Inflammatory macrophage treated with lipopolysaccharide for 1 hour (primary cell): Measurements from ENCODE around the gene ISCU.
"Not testable (repeated sequence)": the region's sequence is repeated elsewhere in the genome, so short reads cannot be mapped to it uniquely, and the experiment has no call there.

ENCODE experiments used
- DNase-seq, 2 donors: peaks; one replicate each; pipeline ENCODE4 v3.0.0-alpha.2; 2020 to 2022

The ISCU gene

DNA sequence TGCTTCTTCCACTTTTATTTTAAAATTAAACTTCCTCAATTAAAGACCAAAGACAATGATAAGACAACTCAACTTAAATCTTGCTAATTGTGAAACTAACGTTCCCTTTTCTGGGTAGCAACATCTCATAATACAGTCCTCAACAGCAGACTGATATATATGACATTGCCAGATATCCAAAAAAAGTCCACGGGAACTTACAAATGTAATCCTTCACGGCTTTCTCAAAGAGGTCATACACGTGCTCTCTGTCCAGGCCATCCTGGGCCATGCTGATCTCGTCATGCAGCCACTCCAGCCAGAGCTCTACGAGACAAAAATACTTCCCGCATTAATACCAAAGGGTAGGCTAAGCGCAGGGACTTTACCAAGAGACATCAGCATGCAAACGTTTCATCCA, 14.7 kb upstream of the ISCU start:
- peak; percentile 61 to 75 for DNase-seq

DNA sequence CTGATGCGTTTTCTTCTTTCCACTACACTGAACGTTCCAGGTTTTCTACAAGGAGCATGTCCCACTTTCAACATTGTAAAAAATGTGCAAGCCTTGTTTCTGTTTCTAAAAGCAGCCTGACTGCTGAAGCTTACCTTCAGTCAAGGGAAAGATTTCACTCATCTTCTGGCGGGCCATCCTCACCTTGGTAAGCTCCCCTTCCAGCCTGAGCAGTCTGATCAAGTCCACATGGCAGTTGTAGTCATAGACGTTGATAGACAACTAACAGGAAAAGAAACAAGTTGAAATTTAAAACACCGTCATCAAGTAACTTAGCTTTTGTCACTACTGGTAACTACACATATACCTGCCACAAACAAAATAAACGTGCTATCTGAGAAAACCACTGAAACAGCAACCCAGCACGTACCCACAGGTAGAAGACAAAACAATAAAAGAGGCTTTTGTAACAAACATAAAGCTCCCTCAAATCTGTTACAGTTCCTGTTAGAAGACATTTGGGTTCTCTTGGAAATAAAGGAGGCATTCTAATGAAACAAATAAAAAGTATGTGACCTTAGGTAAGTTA, 13.4 kb upstream of the ISCU start:
- DNase-seq: no peak

DNA sequence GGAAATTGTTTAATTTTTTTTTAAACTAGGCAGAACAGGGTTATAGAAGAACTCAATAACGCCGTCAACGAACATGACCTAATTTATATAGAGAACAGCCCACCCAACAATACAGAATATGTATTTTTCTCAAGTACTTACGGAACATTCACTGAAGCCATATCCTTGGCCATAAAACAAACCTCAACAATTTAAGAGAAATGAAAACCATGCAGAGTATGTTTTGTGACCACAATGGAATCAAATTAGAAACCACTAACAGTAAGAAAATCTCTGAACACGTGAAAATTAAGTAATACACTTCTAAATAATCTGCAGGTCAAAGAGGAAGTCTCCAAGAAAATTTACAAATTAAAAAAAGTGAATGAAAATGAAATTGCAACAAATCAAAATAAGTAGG, 10.9 kb upstream of the ISCU start:
- no peak for DNase-seq

DNA sequence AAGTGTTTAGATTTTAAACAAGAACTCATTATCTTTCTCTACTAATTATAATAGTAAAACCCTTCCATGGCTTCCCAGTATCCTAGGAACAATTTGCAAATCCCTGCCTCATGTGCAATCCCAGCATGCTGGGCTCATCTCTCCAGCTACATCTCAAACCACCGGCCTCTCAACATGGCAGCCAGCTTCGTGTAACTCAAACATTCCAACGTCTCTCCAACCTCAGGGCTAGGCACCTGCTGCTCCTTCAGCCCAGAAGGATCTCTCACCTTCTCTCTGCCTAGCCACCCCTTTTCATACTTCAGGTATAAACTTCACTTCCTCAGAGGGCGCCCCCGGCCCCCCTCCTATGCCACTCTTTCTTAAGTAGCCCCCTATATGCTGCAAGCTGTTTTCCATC, 8.6 kb upstream of the ISCU start:
- DNase-seq: no peak

DNA sequence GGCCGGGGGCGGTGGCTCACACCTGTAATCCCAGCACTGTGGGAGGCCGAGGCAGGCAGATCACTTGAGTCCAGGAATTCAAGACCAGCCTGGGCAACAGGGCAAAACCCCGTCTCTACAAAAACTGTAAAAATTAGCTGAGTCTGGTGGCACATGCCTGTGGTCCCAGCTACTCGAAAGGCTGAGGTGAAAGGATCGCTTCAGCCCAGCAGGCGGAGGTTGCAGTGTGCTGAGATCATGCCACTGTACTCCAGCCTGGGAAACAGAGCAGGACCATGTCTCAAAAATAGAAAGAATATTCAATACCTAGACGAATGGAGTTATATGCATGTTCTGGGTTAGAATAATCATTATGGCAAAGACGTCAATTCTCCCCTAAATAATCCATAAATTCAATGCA, 7.0 kb upstream of the ISCU start:
- DNase-seq: not testable (repeated sequence)

DNA sequence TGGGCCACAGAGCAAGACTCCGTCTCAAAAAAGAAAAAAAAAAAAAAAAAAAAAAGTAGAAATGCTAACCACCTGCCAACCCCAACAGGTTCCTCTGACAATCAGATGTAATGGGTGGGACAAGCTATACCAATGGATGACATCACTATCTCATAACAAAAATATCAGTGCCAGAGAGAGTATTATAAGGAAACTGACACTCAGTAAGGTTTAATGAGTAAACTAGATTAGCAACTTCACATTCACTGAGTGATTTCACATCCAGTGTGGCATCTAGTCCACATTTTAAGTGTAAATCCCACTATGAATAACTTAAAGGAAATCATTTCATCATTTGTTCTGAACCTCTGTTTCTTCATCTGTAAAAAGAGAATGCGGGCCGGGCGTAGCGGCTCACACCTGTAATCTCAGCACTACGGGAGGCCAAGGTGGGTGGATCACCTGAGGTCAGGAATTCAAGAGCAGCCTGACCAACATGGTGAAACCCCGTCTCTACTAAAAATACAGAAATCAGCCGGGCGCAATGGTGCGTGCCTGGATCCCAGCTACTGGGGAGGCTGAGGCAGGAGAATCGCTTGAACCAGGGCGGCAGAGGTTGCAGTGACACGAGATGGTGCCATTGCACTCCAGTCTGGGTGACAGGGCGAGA, 3.3 kb upstream of the ISCU start:
- no peak for DNase-seq

DNA sequence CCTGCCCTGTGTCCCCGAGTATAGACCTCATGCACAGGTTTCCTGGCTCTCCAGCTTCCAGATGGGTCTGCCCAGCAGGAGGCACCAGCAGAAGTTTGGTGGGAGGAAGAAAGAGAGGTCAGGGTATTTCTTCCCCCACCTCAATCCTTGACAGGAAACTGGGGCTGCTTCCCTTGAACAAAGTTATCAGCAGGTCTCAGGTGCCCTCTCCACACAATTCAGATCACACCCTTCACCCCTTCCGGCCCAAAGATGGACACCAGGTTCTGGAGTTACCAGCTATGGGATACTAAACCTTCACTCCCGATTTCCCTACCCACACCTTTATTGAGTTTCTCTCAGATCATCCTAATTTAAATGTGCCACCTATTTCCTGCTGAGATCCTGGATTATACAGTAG, 2.6 kb upstream of the ISCU start:
- no peak for DNase-seq

DNA sequence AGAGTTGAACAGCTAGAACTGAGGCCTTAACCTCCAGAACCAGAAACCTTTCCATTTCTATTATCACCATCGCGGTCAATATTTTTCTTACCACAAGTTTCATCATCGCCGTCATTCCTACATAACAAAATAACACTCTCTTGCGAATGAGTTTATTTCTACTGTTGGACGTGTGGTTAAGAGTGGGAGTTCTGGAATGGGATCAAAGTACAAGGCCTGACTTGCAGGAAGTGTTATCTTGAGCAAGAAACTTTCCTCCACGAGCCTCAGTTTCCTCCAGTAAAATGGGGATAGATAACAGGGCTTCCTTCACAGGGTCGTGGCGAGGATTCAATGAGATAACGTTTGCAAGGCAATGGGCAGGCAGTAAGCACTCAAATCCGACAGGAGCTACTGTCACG, 2.1 kb upstream of the ISCU start:
- peak; percentile 56 to 78 for DNase-seq

DNA sequence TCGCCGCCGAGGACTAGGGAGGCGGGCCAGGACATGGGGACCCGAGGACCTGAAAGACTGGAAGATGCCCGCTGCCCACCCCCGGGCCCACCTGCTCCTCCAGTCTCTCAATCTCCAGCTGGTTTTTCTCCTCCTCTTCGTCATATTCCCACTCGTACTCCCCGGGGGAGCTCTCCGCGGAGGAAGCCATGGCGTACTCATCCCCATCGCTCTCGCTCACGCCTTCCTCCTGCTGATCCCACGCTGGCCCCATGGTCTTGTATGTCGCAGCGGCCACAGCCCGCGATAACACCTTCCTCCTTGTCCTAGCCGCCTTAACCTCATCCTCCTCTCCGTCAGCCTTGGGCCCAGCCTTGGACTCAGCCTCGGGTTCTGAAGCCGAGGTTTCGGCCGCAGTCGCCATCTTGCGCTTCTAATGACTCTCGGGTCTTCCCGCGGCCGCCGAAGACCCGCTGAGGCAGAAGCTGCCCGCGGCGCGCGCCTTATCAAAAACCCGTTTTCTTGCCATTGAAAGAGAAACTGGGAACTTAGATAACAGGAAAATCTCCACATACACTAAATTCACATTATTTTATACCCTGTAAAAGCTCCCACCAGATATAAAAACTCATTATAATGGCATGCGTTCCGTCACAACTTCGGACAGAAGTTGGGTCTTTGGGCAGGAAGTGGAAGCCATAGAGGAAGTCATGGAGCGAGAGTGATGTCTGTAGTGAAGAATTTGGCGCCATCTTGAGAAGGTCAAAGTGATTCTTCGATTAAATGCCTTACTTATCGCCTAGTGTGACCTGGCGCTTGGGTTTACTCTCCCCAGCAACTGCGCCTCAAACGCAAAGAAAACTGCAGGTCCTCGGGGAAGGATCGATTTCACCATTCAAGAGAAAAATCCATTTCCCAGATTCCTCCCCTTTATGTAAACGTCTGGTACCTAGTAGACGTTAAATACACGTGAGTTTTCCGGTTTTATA, 1.4 kb upstream of the ISCU start, which contains the start of gene SART3:
TSS of gene SART3 (minus strand) at position 422 of the 968 bp plus-strand sequence. CDS start at position 403, 19 bp downstream.
- peak; percentile 82 to 90 for DNase-seq

DNA sequence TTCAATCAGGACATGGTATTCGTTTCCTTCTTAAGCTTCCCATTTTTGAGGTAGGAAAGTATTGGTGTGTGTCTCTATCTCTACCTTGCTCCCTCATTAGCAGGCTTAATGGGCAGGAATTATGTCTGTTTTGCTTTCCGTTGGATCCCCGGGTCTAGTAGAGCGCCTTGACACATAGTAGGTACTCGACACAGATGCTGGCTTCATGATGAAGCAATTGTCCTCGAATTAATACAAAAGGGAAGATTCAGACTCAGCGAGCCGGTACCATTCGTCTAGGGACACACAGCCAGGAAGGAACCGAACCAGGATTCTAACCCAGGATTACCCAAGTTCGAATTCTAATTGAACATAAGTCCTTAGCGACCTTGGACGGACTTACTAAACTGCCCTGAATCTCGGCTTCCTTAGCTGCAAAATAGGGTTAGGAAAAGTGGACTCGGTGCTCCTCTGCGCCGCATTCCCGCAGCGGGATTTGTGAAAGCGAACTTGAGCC, 496 bp upstream of the ISCU start:
- peak in 1 of 2 donors; percentile 30 for DNase-seq

DNA sequence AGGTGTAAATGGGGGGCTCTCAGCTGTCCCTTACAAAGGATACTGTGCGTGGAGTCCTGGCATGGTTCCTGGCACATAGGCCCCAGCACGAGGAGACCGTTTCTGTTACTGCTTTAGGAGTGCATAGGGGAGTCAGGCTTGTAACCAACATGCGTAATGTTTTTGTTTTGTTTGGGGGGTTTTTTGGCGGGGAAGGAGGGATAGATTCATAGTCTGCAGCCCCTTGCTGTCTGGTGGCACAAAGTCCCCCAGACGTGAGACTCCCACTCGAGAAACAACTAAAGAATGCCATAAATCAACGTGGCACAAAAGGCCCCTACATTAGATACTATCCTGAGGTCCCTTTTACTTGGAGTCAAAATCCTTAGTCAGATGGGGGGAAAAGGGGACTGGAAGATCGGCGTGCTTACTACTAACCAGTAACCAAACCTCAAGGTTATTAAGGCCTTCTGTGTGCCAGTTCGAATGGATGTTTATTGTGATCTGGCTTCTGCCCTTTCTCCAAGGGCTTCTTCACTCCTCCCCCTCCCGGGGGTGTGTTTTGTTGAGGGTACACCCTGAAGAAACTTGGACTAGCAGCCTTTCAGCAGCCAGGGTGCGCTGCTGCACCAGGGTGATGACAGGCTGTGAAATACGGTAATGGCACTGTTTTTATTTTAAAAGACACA, 874 bp downstream of the ISCU start:
- peak; percentile 76 to 88 for DNase-seq

DNA sequence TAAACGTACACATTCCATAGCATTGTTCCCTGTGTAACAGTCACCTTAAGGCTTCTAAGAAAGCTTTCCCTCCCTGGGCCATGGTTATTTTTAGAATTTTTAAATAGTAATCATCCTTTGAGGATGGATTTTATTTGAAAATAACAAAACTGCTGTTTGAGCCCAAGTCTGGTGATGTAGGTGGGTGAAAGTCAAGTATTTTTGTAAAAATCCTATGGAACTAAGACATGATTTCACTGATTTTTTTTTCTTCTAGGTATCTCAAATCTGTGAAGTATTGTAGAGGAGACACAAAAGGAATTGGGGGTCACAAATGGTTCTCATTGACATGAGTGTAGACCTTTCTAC, 1.4 kb downstream of the ISCU start:
- DNase-seq: no peak

DNA sequence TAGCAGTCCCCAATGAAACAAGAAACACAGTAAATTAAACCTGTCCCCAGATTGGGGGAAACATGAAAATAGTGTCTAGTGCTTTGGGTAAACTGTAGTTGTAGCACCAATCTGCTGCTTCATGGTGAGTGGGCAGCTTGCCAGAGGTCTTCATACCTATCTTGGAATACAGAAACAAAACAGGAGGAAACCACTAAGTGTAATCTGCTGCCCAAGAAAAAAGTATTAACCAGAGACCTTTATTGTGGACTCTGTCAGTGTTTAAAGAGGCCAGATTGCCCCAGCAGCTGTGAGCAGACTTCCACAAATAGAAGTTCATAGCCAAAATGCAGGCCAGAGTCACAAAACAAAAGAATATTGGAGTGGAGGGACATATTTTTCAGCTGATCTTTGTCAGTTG, 2.3 kb downstream of the ISCU start:
- DNase-seq: no peak

DNA sequence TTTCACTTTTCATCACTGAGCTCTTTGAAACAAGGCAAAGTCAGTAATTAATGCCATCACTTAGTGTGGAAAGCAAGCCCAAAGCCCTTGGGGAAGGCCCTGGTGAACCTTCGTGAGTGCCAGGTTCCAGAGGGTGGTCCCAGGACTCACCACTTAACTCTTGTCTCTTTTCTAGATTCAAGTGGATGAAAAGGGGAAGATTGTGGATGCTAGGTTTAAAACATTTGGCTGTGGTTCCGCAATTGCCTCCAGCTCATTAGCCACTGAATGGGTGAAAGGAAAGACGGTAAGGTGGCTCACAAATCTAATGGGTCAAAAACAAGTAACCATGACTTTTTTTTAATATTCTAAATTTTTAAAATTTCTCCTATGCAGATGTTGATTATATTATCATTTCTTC, 2.8 kb downstream of the ISCU start:
- no peak for DNase-seq

DNA sequence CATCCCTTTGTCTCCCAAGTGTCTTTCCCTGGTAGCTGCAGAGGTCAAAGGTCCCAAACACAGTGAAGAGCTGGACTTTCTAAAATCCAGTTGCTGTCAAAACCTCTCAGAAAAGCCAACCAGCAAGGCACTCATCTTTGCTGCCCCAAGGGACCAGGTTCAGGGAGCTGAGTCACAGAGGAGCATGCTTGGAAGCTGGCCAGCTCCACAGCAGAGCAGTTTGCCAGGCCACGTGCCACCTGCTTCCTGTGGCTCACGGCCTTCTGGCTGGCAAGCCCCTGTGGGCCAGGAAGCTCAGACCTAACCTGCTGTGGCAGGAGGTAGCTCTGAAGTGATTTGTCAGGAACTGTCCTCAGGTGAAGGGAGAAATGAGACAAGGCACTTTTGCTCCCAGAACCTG, 3.6 kb downstream of the ISCU start:
- peak in 1 of 2 donors; percentile 15 for DNase-seq

DNA sequence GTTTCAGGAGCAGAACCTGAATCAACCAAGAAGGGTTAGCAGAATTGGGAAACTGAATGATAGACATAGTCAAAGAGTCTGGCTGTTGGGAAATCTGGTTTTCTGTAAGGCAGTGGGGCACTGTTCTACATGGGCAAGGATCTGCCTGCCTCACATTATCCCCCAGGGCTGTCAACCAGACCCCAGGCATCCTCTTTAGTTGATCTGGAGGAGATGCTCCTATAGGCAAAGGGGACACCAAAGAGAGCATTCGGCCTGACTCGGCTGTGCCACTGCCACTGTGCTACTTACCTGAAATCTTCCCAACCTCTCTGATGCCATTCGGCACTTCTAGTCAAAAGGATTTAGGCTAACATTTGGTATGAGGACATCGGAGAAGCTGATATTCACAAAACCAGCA, 4.1 kb downstream of the ISCU start:
- DNase-seq: no peak

DNA sequence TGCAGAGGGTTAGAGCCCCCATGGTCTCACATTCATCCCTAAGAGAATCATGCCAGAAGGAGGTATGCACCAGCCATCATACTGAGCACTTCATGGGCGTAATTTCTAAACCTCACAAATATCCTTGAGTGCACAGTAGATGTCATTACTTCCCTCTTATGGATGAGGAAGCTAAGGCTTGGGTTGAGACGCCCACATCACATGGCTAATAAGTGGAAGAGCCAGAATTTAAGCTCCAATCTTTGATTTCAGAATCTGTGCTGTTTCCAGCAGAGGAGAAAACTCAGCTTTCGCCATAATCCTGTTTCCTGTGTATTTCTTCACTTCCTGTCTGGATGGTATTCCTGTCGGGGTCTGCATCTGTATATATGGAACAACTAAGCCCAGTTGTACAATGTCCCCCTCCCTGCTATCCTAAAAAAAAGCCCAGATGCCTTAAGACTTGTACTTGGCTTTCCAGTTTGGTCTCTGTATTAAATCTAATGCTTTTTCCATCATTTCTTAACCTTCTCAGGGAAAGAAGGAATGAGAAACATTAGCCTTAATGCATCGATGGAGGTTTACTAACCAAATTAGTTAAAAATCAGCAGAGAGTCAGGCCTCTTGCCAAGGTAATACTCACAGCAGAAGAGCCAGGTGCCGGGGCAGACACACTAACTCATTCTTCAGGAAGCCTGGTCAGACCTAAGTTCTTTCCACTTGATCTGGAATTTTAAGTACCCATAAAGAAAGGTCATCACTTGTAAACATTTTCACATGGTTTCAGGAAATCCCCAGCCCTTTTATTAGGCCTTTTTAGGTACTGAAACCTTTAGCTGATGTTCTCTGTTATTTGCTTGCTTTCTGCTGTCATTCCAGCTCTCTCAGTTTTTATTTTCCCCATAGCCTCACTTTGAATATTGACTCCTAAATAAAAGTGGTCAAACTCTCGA, 5.3 kb downstream of the ISCU start:
- peak; percentile 74 to 85 for DNase-seq

DNA sequence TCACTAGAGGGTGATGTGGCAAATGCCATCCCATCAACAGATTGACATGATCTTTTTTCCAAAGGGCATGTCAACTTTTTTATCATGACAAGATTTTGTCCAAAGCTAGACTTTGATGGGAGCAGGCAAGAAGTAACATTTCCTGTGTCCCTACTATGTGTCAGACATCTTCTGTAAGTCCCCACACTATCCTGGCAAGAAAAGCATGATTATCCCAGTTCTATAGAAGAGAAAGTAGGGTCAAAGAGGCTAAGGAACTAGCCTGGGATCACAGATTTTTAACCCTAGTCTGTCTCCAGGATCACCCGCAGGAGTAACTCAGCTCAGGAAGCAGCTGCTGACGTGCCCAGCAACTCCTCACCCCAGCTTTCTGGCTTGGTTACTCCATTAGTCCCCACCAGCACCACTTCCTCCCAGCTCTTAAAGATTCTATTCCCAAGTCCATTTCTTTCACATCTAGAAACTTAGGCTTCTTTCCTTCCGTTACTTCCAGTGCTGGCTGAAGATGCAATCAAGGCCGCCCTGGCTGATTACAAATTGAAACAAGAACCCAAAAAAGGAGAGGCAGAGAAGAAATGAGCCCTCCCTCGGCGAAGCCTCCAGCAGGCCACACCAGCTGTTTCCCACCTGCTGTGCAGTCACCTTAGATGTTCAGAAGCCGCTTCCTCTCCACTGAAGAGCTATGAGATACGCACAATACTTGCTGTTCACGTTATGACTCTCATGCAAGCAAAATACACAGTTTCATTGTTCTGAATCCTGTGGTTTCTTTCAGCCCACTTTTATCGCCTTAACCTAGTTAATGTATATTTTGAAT, 6.2 kb downstream of the ISCU start:
- DNase-seq: no peak

DNA sequence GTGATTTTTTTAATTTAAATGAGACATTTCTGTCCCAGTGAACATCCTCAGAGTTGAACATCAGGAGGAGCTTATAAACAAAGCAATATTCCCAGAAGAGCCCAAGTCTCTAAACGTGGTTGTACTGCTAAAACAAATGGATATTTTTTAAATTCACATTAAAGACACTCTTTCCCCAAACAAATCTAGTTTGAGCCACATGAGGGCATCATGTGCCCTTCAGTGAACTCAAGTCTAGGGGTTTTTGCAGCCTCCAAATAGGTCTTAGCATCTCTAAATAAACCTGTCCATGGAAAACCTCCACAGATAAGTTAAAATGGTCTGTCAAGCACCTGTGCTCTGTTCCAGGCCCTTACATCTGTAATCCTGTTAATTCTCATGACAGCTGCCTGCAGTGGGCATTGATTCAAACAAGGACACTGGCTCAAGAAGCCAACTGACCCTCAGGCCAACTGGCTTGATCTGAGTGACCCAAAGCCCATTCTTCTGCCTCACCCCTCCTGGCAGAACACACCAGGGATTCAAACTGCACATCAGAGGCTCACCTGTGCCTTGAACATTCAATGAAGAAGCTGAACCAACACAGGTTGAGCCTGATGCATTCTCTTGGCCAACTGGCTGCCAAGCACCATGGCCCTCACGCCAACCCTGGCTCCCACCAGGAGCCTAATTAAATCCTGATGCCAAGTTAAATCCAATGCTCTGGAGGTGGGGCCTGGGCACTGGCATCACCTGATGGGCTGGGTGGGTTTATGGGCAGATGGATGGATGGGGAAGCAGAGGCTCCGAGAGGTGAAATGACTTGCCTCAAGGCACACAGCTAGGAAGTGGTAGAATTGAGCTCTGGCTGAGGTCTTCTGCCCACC, 8.6 kb downstream of the ISCU start:
- peak in 1 of 2 donors; percentile 31 for DNase-seq

DNA sequence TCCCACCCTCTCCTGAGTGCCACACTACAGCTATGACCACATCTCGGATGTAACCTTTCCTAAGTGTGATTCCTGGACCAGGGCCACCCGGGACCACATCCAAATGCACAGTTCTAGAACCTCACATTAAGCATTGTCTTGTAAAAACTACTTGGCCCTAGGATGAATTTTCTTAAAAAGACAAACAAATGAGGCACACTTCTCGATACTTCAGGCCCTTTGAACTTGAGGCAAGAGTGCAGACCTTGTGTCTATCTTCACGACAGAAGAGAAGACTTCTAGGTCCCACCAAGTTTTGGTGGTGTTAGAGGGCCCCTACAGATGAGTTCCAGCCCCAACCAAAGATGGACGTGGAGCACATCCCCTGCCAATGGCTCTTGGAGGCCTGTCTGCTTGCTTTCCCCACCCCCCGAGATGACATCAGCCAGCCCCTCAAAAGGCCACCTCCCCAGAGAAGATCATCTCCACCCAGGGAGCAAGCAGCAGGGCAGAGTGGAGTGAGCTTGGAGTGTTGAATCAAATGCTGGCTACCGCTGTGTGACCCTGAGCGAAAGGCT, 9.3 kb downstream of the ISCU start:
- no peak for DNase-seq
